Upper lobe of left lung (tissue), 6 donors: Measurements from ENCODE around the gene AP3S2. TPM values are rescaled to one million over a fixed set of nuclear protein-coding genes. Genes with fewer than 3 reads are reported as not detected.

ENCODE experiments used
- ATAC-seq, 2 donors: fragments of 200-7000 bp; cut with Tn5 transposase; one replicate each; pipeline ENCODE4 v1.9.1; 2022; ENCODE audit warnings: mild to moderate bottlenecking in 2 of 2, moderate library complexity in 2 of 2; ENCODE audit not compliant: low FRiP score in 2 of 2
- DNase-seq, 2 donors: peaks; one replicate each; pipeline ENCODE4 v3.0.0-alpha.2; 2019 to 2020
- H3K27ac ChIP-seq, 4 donors: fragments of 200-600 bp; sonication (generic); one replicate each; pipeline ENCODE4 v1.5.1; 2016 to 2019
- H3K27me3 ChIP-seq, 4 donors: fragments of 200-600 bp; sonication (generic); one replicate each; pipeline ENCODE4 v1.5.1; 2017 to 2019
- H3K36me3 ChIP-seq, 4 donors: fragments of 200-600 bp; sonication (generic); one replicate each; pipeline ENCODE4 v1.5.1; 2016 to 2019
- H3K4me1 ChIP-seq, 4 donors: fragments of 200-600 bp; sonication (generic); one replicate each; pipeline ENCODE4 v1.5.1; 2018 to 2019
- H3K4me3 ChIP-seq, 4 donors: fragments of 200-600 bp; sonication (generic); one replicate each; pipeline ENCODE4 v1.5.1; 2017 to 2019; ENCODE audit warnings: mild to moderate bottlenecking in 2 of 4, moderate library complexity in 1 of 4
- H3K9me3 ChIP-seq, 4 donors: fragments of 200-600 bp; sonication (generic); one replicate each; pipeline ENCODE4 v1.5.1; 2018 to 2019
- CTCF ChIP-seq, 6 experiments: fragments of 450-650 bp in 4 of 6; fragments of 200-600 bp in 2 of 6; sonication (generic) in 2 of 6; IDR thresholded peaks; one replicate each; pipeline ENCODE4 v1.5.1; 2016 to 2019; ENCODE audit warnings: antibody characterized with exemption in 6 of 6
- EP300 ChIP-seq, 4 donors: sonication (generic); formaldehyde crosslinking; IDR thresholded peaks; one replicate each; pipeline ENCODE4 v1.5.1; 2017; ENCODE audit warnings: antibody characterized with exemption in 4 of 4, control low read depth in 2 of 4
- POLR2A ChIP-seq, 4 donors: fragments of 450-650 bp; IDR thresholded peaks; one replicate each; pipeline ENCODE4 v1.5.1; 2016 to 2017; ENCODE audit warnings: antibody characterized with exemption in 4 of 4, mild to moderate bottlenecking in 2 of 4
- POLR2AphosphoS5 ChIP-seq, 2 donors: sonication (generic); formaldehyde crosslinking; IDR thresholded peaks; one replicate each; pipeline ENCODE4 v1.5.1; 2017; ENCODE audit warnings: antibody characterized with exemption in 2 of 2
- WGBS, 2 donors: methylation state at CpG; one replicate each; pipeline ENCODE4 v1.1.5; 2017 to 2018; 5-methylcytosine and 5-hydroxymethylcytosine counted together
- total RNA-seq, 6 donors: library from RNA; depleted of rRNA in 4 of 6; stranded (reverse); fragments of >200 nt in 4 of 6; gene quantifications; one replicate each; pipeline versions ENCODE4 v1.1.0 to v1.2.1, GENCODE V29; 2016 to 2021
- donor health status: DM: no; HTN: no; CAD: no; lungs with moderate emphysema.
- donor health status: DM: no; HTN: yes; CAD: no; lungs with severe emphysema.

AP3S2 gene
- total RNA-seq, 6 donors from 2014 or later = 19.6 to 46.1 (median 28.9) TPM

GRCh38 chr15:89910891-89911626 lies 17.3 kb upstream of the AP3S2 start:
- TF ChIP-seq EP300 (IDR thresholded peaks at IDR 0.05) (no peak), POLR2AphosphoS5 (IDR thresholded peaks at IDR 0.05) (no peak), POLR2A (IDR thresholded peaks at IDR 0.05) (no peak), CTCF (IDR thresholded peaks at IDR 0.05) (no peak)
- H3K27me3 ChIP-seq = peaks cover 0 to 2% (median 0%) of the 10 kb centered on the region in 4 donors
- 71 to 73% methylated on average over 6 of the region's 6 CpGs for WGBS, 2 donors
- peak in 1 of 2 donors; percentile 52 for ATAC-seq
- peaks cover 0 to 21% (median 5%) of the 10 kb centered on the region in 4 donors for H3K36me3 ChIP-seq
- no peaks in the 10 kb centered on the region for H3K9me3 ChIP-seq
- H3K27ac ChIP-seq = no peak overlapping the region
- H3K4me1 ChIP-seq = peaks cover 15 to 23% (median 17%) of the 10 kb centered on the region in 4 donors
- peak in 1 of 2 donors; percentile 53 for DNase-seq
- no peak overlapping the region for H3K4me3 ChIP-seq

- H3K4me3 ChIP-seq = no peak overlapping the region
- peaks cover 15 to 23% (median 17%) of the 10 kb centered on the region in 4 donors for H3K4me1 ChIP-seq
- H3K9me3 ChIP-seq = no peaks in the 10 kb centered on the region
- 60 to 67% methylated on average over 1 of the region's 2 CpGs for WGBS, 2 donors
- peaks cover 0 to 2% (median 0%) of the 10 kb centered on the region in 4 donors for H3K27me3 ChIP-seq
- TF ChIP-seq POLR2A (IDR thresholded peaks at IDR 0.05) (no peak), POLR2AphosphoS5 (IDR thresholded peaks at IDR 0.05) (no peak), EP300 (IDR thresholded peaks at IDR 0.05) (no peak), CTCF (IDR thresholded peaks at IDR 0.05) (no peak)
- peaks cover 0 to 22% (median 7%) of the 10 kb centered on the region in 4 donors for H3K36me3 ChIP-seq
- no peak for ATAC-seq
- H3K27ac ChIP-seq = no peak overlapping the region
- no peak for DNase-seq
Observed at GRCh38 chr15:89909611-89910010, 15.8 kb upstream of the AP3S2 start.

GRCh38 chr15:89908226-89908625 lies 14.4 kb upstream of the AP3S2 start:
- WGBS, 2 donors = 91 to 95% methylated on average over 15 to 16 of the region's 16 CpGs
- TF ChIP-seq POLR2AphosphoS5 (IDR thresholded peaks at IDR 0.05) (no peak), POLR2A (IDR thresholded peaks at IDR 0.05) (no peak), CTCF (IDR thresholded peaks at IDR 0.05) (no peak), EP300 (IDR thresholded peaks at IDR 0.05) (no peak)
- peaks cover 0 to 36% (median 16%) of the 10 kb centered on the region in 4 donors for H3K36me3 ChIP-seq
- ATAC-seq (no peak), DNase-seq (no peak)
- H3K4me3 ChIP-seq = no peak overlapping the region
- H3K4me1 ChIP-seq = peaks cover 13 to 21% (median 15%) of the 10 kb centered on the region in 4 donors
- peaks cover 0 to 2% (median 0%) of the 10 kb centered on the region in 4 donors for H3K27me3 ChIP-seq
- H3K27ac ChIP-seq = no peak overlapping the region
- no peaks in the 10 kb centered on the region for H3K9me3 ChIP-seq

GRCh38 chr15:89907289-89907688 lies 13.5 kb upstream of the AP3S2 start:
- no peak for ATAC-seq

More at GRCh38 chr15:89907289-89907688, 13.5 kb upstream of the AP3S2 start:
- TF ChIP-seq EP300 (IDR thresholded peaks at IDR 0.05) (no peak), CTCF (IDR thresholded peaks at IDR 0.05) (no peak), POLR2AphosphoS5 (IDR thresholded peaks at IDR 0.05) (no peak)
- Histone ChIP-seq H3K27ac (no peak overlapping the region), H3K4me1 (peaks cover 9 to 15% (median 11%) of the 10 kb centered on the region in 4 donors), H3K9me3 (no peaks in the 10 kb centered on the region), H3K4me3 (no peak overlapping the region), H3K36me3 (peaks cover 5 to 46% (median 22%) of the 10 kb centered on the region in 4 donors), H3K27me3 (peaks cover 0 to under 1% (median 0%) of the 10 kb centered on the region in 4 donors)
- DNase-seq = no peak
- WGBS, 2 donors = 90 to 98% methylated on average over 7 of the region's 7 CpGs
